Measurements from ENCODE around the gene HIPK2.

GRCh38 chr7:139666501-139666900 is 111.3 kb downstream of the HIPK2 start:
- TF ChIP-seq CTCF (IDR thresholded peaks at IDR 0.05) (no peak), POLR2A (IDR thresholded peaks at IDR 0.05) (no peak)
